Activated effector memory CD4-positive, alpha-beta T cell treated with Interleukin-2 at 50 U/mL for 16 hours (primary cell): ENCODE data around the gene USP32.
"Not testable (repeated sequence)": the region's sequence is repeated elsewhere in the genome, so short reads cannot be mapped to it uniquely, and the experiment has no call there.

ENCODE experiments used
- DNase-seq: peaks from one replicate; pipeline ENCODE4 v3.0.0-alpha.2; 2020

USP32 gene

DNA sequence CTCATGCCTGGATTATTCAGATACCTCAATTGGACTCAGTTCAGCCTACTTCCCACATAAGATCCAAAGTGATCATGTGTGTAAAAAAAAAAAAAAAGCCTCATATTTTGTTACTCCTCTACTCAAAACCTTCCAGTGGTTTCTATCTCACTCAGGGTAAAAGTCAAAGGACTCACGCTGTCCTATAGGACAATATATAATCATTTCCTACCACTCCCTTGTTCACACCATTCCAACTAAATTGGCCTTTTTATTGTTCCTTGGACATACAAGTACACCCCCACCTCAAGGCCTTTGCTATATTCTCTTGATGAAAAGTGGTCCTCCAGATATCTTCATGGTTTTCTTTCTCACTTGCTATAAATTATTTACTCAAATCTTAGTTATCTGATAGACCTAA, 99.2 kb downstream of the USP32 start:
- no peak for DNase-seq

DNA sequence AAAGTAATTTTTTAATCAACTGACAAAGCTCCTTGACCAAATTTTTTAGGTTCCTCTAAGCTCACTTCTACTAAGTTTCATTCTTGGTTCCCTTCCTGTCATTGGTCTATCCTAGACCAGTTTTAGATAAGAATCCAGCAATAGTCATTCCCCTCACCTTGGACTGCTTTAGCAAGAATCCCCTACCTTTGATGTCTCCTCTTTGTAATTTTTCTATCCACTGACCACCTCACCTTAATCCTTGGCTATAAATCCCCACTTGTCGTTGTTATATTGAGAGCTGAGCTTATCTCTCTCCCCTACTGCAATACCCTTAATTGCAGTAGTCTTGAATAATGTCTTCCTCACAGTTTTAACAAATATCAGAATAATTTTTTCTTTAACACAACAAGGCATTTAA, 107.2 kb downstream of the USP32 start:
- no peak for DNase-seq

DNA sequence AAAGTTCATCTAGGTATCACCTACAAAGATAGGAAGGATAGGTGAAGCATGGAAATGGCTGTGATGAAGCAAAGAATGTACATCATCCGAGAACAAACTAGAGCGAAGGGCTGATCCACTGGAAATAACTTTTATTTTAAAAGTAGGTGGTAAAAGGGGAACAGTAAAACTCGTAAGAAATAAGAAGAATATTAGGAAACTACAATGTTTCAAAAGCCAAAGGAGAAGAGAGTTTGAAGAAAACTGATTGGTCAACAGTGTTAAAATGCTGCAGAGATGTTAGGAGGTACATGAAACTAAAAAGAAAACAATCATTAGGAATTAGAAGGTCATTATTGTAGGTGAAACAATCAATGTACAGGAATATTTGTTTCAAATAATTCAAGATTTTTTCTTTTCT, 108.1 kb downstream of the USP32 start:
- no peak for DNase-seq

DNA sequence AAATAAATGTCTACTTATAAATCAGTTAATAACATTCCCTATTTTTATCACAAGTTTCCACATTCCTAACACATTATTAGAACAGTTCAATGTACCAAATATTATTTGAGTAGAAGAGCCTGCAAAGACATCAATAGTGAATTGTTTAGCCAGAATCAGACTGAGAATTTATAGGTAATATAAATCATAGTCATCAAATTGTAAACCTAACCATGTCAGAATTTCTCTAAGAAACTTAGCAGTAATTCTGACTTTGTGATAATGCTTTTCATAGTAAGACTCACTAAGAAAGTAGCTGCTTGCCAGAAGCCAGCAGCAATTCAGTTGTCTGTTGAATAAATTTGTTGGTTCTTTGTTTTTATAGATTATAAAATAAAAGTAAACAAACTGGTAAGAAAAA, 111.3 kb downstream of the USP32 start:
- DNase-seq, result no peak

DNA sequence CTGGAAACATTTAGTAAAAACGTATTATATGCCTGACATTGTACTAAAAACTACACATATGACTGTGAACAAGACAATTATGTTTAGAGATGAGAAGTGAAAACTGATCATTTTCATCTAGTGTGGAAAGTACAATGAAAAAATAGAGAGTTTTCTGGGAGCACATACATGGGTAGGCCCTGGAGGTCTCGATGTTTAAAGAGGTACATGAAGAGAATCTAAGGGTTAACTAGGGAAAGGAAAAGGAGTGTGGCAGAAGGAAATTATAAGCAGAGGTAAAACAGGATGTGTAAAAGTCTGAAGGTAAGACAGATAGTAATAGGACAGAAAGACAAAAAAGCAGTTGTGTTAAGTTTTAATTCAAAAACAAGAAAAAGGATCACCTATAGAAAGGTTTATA, 113.7 kb downstream of the USP32 start:
- DNase-seq, result no peak

DNA sequence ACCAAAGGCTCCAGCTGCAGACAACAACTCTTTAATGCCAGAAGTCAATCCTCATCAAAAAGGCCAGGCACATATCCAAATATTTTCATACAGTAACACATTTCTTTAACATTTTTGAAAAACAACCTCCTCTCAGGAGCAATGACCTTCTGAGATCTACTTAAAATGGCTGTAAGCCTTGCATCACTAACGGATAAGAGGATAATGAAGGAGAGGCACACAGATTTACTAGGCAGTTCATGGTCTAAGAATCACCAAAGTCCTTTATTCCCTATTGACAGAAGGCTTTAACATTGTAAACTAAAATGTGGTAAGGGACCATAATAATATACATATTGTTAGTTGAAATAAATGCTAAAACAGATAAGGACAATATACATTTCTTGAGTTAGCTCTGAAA, 114.7 kb downstream of the USP32 start:
- no peak for DNase-seq

DNA sequence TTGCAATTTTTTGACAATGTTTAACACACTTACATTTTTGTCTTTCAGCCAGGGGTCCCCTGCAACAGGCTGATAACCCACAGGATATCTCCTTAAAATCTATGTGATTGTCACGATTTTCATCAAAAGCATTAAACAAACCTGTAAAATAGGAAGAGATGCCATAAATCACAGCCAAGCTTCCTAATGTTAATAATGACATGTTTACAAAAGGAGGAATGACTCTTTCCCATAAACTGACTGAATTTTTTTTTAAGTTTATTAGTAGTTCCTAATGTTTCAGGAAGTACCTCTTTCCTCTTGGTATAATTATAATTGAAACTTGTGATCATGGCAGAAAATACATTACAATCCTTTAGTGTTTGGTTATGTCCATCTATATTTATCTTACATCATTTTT, 122.5 kb downstream of the USP32 start:
- DNase-seq, result no peak

DNA sequence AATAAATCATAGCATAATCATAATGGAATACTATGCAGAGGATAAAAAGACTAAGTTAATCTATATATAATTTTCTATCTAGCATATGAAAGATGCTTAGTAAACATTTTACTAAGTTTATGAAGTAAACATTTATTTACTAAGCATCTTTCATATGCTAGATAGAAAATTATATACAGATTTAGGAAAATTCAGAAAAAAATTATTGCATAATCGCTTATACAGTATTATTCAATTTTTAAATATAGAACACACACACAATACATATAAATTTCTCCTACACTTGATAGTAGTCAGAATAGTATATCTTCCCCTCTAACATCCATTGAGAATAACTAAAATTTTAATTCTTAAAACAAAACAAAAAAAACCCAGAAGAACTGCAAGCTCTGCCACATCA, 131.4 kb downstream of the USP32 start:
- DNase-seq, result no peak

DNA sequence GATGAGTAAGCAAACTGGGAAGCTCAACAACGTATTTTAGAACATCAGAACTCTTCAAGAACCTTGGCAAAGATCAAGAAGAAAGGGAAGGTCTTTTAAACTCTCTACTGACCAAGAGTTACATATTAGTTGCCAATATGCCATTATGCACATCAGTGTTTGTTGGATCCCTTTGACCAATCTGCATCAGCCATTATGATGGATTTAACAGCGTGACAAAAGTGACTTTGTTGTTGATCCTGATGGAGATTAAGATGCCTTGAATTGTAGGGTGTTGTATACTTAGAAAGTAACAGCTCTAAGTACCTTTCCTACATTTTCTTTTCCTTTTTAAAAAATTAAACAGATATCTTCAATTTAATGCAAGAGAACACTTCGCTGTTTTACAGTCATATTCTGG, 133.6 kb downstream of the USP32 start:
- no peak for DNase-seq

DNA sequence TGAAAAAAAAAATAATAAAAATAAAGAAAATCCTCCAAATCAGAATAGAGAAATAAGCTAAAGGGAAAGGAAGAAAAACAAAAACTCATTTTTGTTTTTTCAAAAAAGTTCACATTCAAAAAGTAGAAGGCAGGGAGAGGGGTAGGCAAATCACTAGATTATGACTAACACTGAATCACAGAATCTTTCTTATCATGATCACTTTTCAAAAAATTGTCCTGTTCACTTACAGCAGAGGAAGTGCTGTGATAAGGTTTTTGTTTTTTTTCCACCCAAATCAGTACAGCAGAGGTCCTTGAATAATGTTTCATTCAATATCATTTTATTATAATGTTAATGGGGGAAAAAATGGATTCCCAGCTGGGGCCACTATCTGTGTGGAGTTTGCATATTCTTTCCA, 135.8 kb downstream of the USP32 start:
- DNase-seq, result no peak

DNA sequence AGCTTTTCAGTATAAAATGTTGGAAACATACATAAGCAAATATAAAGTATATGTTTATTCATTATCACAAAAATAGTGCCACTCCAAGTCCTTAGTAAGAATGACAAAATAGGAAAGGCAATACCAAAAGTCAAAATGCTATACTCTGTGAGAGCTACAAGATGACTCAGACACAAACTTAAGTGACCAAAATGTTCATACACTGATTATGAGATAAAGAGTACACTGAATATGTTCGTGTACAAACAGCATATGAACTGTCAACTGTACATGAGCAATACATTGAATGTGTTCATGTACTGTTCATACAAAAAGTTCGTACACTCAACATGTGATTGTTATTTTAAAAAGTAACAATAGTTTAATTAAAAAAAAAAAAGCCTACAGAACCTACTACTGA, 138.9 kb downstream of the USP32 start:
- no peak for DNase-seq

DNA sequence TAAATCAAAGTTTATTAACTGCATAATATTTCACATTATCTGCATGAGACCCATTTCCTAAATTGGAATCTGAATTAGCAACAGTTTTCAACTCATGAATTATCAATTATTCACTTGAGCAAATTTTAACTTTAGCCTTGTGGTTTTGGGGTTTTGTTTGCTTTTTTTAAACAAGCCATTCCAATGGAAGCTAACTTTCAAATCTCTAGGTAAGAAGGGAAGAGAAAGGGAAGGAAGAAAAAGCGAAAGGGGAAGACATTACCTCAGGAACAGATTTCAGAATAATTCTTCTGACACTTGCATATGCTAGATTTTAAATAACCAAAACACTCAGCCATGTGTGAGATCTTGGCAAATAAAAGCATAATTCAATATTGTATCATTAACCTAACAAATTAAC, 139.5 kb downstream of the USP32 start:
- DNase-seq, result no peak

DNA sequence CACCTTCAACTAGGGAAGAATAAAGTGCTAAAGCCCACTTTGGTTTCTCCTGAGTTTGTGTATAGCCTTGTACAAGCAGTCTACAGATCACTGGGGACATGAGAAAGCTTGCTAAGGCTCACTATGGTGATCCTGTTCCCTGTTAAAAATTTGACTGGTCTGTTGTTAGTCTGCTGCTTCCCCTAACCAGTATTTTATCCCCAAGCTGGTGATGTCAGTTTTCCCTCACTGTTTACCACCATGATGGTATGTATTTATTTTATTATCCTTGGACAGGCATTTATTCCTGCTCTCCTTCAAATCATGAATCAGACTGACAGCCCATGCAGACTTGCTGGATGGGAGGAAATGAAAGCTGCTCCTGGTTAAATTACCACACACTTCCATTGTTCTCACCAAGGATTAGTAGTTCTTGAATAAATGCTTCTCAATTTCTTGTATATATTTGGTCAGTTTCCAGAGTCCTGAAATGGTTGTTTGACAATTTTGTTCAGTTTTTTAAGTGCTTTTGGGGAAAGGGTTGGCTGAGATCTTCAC, 142.6 kb downstream of the USP32 start:
- DNase-seq, result no peak

DNA sequence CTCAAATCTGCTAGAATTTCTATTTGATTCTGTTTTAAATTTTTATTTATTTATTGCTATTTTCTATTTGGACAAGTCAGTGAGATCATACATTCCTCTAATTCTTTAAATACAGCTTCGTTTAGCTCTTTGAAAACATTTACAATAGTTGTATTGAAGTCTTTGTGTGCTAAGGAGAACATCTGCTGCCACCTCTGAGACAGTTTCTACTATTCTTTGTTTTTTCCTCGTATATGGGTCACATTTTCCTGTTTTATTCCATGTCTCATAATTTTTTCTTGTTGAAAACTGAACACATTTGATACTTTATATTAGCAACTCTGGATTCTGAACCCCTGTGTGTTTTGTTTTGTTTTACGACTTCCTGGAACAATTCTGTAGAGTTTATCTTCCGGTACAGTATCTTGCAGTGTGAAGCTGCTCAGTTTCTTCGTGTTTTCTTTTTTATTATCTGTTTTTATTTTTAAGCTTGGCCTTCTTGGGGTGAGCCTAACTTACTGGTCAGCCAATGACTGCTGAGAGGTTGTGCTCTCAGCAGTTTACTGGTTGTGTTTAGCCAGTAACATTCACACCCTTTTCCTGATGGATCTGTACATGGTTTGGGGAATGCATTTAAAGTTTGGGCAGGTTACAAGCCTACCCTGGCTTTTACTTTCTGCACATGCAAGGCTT, 143.2 kb downstream of the USP32 start:
- DNase-seq, result no peak

DNA sequence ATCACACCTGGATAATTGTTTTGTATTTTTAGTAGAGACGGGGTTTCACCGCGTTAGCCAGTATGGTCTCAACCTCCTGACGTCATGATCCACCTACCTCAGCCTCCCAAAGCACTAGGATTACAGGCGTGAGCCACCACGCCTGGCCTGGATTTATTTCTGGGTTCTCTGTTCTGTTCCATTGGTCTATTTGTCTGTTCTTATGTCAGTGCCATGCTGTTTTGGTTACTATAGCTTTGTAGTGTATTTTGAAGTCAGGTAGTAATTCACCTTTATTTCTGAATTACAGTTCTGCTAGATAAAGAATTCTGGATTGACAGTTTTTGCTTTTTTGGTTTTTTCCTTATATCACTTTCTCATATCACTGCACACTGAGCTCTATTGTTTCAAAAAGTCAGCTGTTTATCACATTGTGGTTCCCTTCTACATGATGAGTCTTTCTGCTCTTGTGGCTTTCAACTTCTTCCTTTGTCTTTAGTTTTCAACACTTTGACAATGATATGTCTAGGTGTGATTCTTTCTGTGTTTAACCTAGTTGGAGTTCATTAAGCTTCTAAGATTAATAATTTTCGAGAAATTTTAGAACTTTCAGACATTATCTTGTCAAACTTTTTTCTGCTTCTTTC, 144.0 kb downstream of the USP32 start:
- DNase-seq, result no peak

DNA sequence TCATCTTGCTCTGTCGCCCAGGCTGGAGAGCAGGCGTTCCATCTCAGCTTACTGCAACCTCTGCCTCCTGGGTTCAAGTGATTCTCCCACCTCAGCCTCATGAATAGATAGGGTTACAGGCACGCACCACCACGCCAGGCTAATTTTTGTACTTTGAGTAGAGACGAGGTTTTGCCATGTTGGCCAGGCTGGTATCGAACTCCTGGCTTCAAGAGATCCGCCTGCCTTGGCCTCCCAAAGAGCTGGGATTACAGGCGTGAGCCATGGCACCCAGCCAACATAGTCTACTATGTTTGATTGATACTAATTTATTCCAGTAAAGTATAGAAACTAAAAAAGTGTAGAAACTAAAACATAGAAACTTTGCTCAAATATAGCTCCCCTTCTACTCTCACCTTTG, 147.3 kb downstream of the USP32 start:
- no peak for DNase-seq

DNA sequence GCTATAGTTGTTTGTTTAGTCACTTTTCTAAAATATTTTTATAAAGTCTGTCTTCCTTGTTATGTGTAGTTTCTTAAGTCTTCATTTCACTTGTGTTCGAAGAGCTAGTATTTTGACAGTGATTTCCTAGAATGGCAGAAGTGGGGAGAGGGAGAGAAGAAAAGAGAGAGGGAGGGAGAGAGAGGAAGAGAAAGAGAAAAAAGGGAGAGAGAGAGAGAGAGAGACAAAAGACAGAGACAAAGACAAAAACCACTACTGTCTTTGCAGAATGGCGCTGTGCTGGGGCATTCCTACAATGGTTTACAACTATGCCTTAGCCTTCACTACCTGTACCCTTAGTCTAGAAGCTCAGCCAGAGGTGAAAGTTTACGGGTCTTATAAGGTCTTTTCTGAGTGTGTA, 151.6 kb downstream of the USP32 start:
- no peak for DNase-seq

DNA sequence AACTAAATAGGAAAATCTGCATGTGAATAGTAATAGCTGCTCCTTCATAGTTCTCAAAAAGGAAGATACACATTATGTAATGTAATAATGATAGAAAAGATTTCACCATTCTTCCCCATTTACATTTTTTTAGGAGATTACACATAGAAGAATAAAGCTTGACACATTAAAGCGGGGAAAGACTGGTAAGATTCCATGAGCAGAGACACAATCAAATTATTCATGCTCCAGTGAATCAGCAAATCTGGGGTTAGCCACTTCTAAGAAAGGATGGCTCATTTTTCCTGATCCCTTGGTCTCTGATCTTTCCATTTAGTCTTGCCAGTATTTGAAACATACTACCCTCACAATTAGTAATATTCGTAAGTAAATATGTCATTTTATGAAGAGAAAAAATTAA, 160.2 kb downstream of the USP32 start:
- DNase-seq, result no peak

DNA sequence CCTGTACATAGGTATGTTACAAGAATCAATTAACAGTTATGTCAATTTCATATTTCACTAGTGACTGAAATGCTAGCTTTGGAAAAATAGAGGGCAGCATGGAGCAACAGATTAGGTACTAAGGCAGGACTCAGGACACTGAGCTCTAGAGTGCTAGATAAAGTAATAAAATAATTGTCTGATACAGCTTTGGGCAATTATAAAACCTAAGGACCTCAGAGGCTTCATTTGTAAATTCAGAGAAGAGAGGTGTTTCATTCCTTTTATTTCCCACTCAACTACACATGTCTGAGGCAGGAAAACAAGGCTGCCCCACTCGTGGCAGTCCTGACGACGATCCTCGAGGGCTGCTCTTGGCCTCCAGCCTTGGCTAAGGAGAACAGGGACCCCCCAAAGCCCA, 160.7 kb downstream of the USP32 start:
- DNase-seq, result no peak

DNA sequence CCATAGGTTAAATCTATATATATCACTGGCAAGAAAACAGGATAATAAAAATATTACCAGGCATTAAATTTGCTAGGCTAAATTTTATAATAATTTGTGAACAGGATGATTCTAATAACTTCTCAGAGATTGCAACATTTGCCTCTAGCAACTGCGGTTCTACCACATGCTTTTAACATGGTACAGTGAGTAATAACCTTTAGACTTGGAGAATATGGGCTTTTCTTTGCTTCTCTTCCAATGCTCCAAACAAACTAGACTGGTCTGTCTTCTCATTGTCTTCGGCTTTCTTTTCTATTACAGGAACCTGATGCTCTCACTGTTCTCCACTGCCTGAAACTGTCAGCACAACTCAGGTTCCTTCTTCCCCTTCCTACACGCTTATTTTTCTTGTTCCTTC, 161.6 kb downstream of the USP32 start:
- DNase-seq, result no peak

DNA sequence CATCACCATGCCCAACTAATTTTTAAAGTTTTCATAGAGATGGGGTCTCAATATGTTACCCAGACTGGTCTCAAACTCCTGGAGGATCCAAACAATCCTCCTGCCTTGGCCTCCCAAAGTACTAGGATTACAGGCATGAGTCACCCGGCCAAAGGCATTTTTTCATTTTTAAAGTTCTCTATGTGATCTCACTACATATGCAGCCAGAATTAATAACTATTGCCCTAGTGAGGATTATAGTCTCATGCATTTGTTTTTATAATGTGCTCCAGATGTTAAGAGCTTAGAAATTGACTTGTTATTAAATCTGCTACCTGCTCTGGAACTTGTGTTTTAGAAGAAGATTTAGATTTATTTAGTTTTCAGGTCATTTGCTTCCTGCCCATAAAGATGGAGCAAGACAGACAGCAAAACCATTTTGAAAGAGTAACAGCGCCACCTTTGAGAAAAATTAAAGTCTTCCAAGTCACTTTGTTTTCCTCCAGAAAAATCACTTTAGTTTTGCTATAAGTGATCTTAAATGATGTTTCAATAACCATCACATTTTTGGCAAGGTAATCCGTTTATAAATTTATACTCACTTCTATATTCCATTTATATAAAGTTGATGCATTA, 162.6 kb downstream of the USP32 start:
- no peak for DNase-seq

DNA sequence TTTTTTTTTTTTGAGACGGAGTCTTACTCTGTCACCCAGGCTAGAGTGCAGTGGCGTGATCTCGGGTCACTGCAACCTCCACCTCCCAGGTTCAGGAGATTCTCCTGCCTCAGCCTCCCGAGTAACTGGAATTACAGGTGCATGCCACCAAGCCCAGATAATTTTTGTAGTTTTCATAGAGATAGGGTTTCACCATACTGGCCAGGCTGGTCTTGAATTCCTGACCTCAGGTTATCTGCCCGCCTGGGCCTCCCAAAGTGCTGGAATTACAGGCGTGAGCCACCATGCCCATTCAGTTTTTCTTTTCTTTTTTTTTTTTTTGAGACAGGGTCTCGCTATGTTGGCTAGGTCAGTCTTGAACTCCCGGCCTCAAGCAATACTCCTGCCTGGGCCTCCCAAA, 164.7 kb downstream of the USP32 start:
- not testable (repeated sequence) for DNase-seq

DNA sequence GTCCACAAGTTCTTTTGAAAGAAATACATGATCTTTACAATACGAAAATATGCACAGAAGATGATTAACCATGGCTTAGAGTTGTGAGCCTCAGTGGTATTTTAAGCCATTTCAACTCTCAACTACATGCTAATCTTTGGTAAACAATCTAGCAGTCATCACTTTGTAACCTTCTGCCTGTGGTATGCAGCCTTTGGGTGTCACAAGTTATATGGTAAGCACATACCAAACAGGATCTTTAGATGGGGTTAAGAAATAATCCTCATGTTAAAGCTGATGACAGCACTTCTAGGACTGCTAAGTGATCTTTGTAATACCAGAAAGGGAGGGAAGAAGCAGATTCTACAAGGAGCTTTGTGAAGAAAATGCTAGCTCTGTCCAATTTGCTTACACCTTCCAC, 167.9 kb downstream of the USP32 start:
- no peak for DNase-seq

DNA sequence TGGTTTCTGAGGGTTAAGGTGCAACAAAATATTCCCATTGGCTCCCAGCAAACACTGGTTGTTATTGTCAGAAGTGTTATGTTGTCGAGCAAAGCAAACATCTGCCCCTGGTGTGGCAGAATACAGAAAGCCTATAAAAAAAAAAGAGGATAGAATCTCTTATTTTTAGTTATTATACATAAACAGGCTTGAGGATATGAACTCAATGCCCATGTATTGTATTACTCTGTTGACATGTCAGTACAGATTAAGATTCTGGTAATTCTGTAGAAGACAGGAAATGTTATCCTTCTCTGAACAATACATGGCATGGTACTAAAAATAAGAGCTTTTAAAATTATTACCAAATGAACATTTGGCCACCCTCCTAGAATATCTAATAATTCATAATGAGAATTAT, 168.5 kb downstream of the USP32 start:
- DNase-seq, result no peak

DNA sequence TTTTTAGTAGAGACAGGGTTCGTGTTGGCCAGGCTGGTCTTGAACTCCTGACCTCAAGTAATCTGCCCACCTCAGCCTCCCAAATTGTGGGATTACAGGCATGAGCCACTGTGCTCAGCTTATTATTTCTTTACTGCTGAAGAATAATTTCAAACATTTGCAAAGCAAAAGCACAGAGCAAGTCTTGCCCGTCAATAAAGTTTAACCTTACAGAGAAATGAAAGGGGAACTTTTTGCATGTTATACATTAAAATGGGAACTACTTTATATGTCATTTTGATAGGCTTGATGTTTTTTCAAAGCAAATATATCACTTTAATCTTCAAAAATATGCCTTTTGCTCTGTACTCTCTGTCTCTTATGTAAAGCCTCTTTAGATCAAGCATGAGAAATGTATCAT, 173.2 kb downstream of the USP32 start:
- not testable (repeated sequence) for DNase-seq
